ENCODE data around the gene KRTAP9-1. TPM values are rescaled to one million over a fixed set of nuclear protein-coding genes. Genes with fewer than 3 reads are reported as not detected.
A peak's percentile ranks its signal among the peaks of the same experiment; 100 is the strongest.
"Not testable (repeated sequence)": the region's sequence is repeated elsewhere in the genome, so short reads cannot be mapped to it uniquely, and the experiment has no call there.

Gene KRTAP9-1
- total and polyA plus RNA-seq, 5 experiments from 2014 or later = not detected

DNA sequence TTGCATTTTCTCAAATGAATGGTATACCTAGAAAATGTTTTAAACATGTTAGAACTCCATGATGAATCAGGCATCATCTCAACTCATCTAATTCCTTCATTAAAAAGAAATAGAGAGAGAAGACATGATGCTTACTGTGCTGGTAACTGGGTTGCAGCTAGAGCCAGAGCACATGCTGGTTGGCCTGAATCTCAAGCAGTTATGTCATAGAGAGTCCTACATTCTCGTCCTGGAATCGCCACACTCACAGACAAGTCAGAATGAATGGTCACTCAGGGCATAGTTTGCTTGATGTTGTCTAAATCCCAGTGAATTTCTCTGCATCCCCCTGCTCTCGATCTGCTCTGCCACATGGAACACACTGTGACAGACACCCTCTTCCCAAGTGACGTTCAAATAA lies 47.4 kb downstream of the KRTAP9-1 start:
- H3K4me1 Mint-ChIP-seq, ATAC-seq, H3K27ac Mint-ChIP-seq, DNase-seq, H3K36me3 Mint-ChIP-seq, H3K27me3 Mint-ChIP-seq, H3K4me3 Mint-ChIP-seq, POLR2A ChIA-PET: not testable (repeated sequence)
- peaks cover 0 to 10% (median 3%) of the 10 kb centered on the region in 9 donors for H3K9me3 Mint-ChIP-seq

DNA sequence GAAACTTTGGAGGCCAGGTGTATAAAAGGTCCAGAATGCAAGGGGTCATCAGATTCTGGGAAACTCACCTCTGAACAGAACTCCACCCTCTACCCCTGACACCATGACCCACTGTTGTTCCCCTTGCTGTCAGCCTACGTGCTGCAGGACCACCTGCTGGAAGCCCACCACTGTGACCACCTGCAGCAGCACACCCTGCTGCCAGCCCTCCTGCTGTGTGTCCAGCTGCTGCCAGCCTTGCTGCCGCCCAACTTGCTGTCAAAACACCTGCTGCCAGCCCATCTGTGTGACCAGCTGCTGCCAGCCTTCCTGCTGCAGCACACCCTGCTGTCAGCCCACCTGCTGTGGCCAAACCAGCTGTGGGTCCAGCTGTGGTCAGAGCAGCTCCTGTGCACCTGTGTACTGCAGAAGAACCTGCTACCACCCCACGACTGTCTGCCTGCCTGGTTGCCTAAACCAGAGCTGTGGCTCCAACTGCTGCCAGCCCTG lies 48.3 kb downstream of the KRTAP9-1 start, which contains the start of gene KRTAP9-8:
KRTAP9-8 (plus strand) TSS at position 51 of the 489 bp plus-strand sequence; CDS start at position 104, 53 bp downstream.
- ATAC-seq, DNase-seq, H3K27me3 Mint-ChIP-seq, H3K36me3 Mint-ChIP-seq, H3K4me1 Mint-ChIP-seq, H3K4me3 Mint-ChIP-seq, POLR2A ChIA-PET: not testable (repeated sequence)
- H3K9me3 Mint-ChIP-seq = peaks cover 0 to 19% (median 4%) of the 10 kb centered on the region in 9 donors
- H3K27ac Mint-ChIP-seq = peak within 1 kb of the TSS in 1 of 10 donors; percentile 33

Other genes starting within 250 kb of the KRTAP9-1 start
Only the 30 nearest of the 40 such genes appear.
- not detected for gene KRTAP1-4, start 159.7 kb upstream of the KRTAP9-1 start, total RNA-seq
- gene KRTAP1-4, start 159.7 kb upstream of the KRTAP9-1 start, polyA plus RNA-seq = not detected
- not detected for gene KRTAP1-3, start 155.0 kb upstream of the KRTAP9-1 start, total RNA-seq
- not detected for gene KRTAP1-3, start 155.0 kb upstream of the KRTAP9-1 start, polyA plus RNA-seq
- not detected for gene KRTAP1-1, start 148.4 kb upstream of the KRTAP9-1 start, total RNA-seq
- not detected for gene KRTAP1-1, start 148.4 kb upstream of the KRTAP9-1 start, polyA plus RNA-seq
- gene KRTAP2-1, start 142.6 kb upstream of the KRTAP9-1 start, total RNA-seq = not detected
- not detected for gene KRTAP2-1, start 142.6 kb upstream of the KRTAP9-1 start, polyA plus RNA-seq
- gene KRTAP2-2, start 134.7 kb upstream of the KRTAP9-1 start, total RNA-seq = not detected
- gene KRTAP2-2, start 134.7 kb upstream of the KRTAP9-1 start, polyA plus RNA-seq = not detected
- gene KRTAP2-3, start 129.8 kb upstream of the KRTAP9-1 start, total RNA-seq = not detected
- gene KRTAP2-3, start 129.8 kb upstream of the KRTAP9-1 start, polyA plus RNA-seq = not detected
- not detected for gene KRTAP2-4, start 124.0 kb upstream of the KRTAP9-1 start, total RNA-seq
- gene KRTAP2-4, start 124.0 kb upstream of the KRTAP9-1 start, polyA plus RNA-seq = not detected
- gene KRTAP4-7, start 105.7 kb upstream of the KRTAP9-1 start, total RNA-seq = not detected
- not detected for gene KRTAP4-7, start 105.7 kb upstream of the KRTAP9-1 start, polyA plus RNA-seq
- gene KRTAP4-8, start 91.7 kb upstream of the KRTAP9-1 start, total RNA-seq = not detected
- gene KRTAP4-8, start 91.7 kb upstream of the KRTAP9-1 start, polyA plus RNA-seq = not detected
- not detected for gene KRTAP4-16, start 87.7 kb upstream of the KRTAP9-1 start, total RNA-seq
- not detected for gene KRTAP4-16, start 87.7 kb upstream of the KRTAP9-1 start, polyA plus RNA-seq
- gene KRTAP4-9, start 84.5 kb upstream of the KRTAP9-1 start, total RNA-seq = not detected
- gene KRTAP4-9, start 84.5 kb upstream of the KRTAP9-1 start, polyA plus RNA-seq = not detected
- gene KRTAP4-11, start 71.5 kb upstream of the KRTAP9-1 start, total RNA-seq = not detected
- gene KRTAP4-11, start 71.5 kb upstream of the KRTAP9-1 start, polyA plus RNA-seq = not detected
- not detected for gene KRTAP4-12, start 65.7 kb upstream of the KRTAP9-1 start, total RNA-seq
- gene KRTAP4-12, start 65.7 kb upstream of the KRTAP9-1 start, polyA plus RNA-seq = under 1 TPM in 1 of 3 donors, not detected in 2; 0.15 TPM
- not detected for gene KRTAP4-6, start 49.3 kb upstream of the KRTAP9-1 start, total RNA-seq
- gene KRTAP4-6, start 49.3 kb upstream of the KRTAP9-1 start, polyA plus RNA-seq = not detected
- gene KRTAP4-5, start 40.1 kb upstream of the KRTAP9-1 start, total RNA-seq = not detected
- gene KRTAP4-5, start 40.1 kb upstream of the KRTAP9-1 start, polyA plus RNA-seq = not detected
- gene KRTAP4-4, start 29.1 kb upstream of the KRTAP9-1 start, total RNA-seq = not detected
- gene KRTAP4-4, start 29.1 kb upstream of the KRTAP9-1 start, polyA plus RNA-seq = not detected
- gene KRTAP4-3, start 21.7 kb upstream of the KRTAP9-1 start, total RNA-seq = not detected
- gene KRTAP4-3, start 21.7 kb upstream of the KRTAP9-1 start, polyA plus RNA-seq = not detected
- not detected for gene KRTAP4-2, start 11.7 kb upstream of the KRTAP9-1 start, total RNA-seq
- not detected for gene KRTAP4-2, start 11.7 kb upstream of the KRTAP9-1 start, polyA plus RNA-seq
- gene KRTAP4-1, start 5.0 kb upstream of the KRTAP9-1 start, total RNA-seq = not detected
- gene KRTAP4-1, start 5.0 kb upstream of the KRTAP9-1 start, polyA plus RNA-seq = not detected
- gene KRTAP9-2, start 36.8 kb downstream of the KRTAP9-1 start, total RNA-seq = not detected
- not detected for gene KRTAP9-2, start 36.8 kb downstream of the KRTAP9-1 start, polyA plus RNA-seq
- not detected for gene KRTAP9-3, start 42.6 kb downstream of the KRTAP9-1 start, total RNA-seq
- gene KRTAP9-3, start 42.6 kb downstream of the KRTAP9-1 start, polyA plus RNA-seq = not detected
- gene KRTAP9-8, start 48.1 kb downstream of the KRTAP9-1 start, total RNA-seq = not detected
- not detected for gene KRTAP9-8, start 48.1 kb downstream of the KRTAP9-1 start, polyA plus RNA-seq
- gene KRTAP9-4, start 59.8 kb downstream of the KRTAP9-1 start, total RNA-seq = not detected
- gene KRTAP9-4, start 59.8 kb downstream of the KRTAP9-1 start, polyA plus RNA-seq = not detected
- gene KRTAP9-9, start 65.5 kb downstream of the KRTAP9-1 start, total RNA-seq = not detected
- gene KRTAP9-9, start 65.5 kb downstream of the KRTAP9-1 start, polyA plus RNA-seq = not detected
- not detected for gene KRTAP9-6, start 75.5 kb downstream of the KRTAP9-1 start, total RNA-seq
- not detected for gene KRTAP9-6, start 75.5 kb downstream of the KRTAP9-1 start, polyA plus RNA-seq
- gene KRTAP9-7, start 85.8 kb downstream of the KRTAP9-1 start, total RNA-seq = not detected
- not detected for gene KRTAP9-7, start 85.8 kb downstream of the KRTAP9-1 start, polyA plus RNA-seq
- not detected for gene KRTAP29-1, start 113.0 kb downstream of the KRTAP9-1 start, total RNA-seq
- 1 to 10 TPM in 1 of 3 donors, not detected in 2; 1.1 TPM for gene KRTAP29-1, start 113.0 kb downstream of the KRTAP9-1 start, polyA plus RNA-seq
- under 1 TPM in 1 of 2 experiments, not detected in 1; 0.23 TPM for gene KRTAP16-1, start 119.4 kb downstream of the KRTAP9-1 start, total RNA-seq
- under 1 TPM in 1 of 3 donors, not detected in 2; 0.12 TPM for gene KRTAP16-1, start 119.4 kb downstream of the KRTAP9-1 start, polyA plus RNA-seq
- gene KRTAP17-1, start 125.8 kb downstream of the KRTAP9-1 start, total RNA-seq = not detected
- not detected for gene KRTAP17-1, start 125.8 kb downstream of the KRTAP9-1 start, polyA plus RNA-seq
- gene KRT33A, start 160.9 kb downstream of the KRTAP9-1 start, total RNA-seq = not detected
- gene KRT33A, start 160.9 kb downstream of the KRTAP9-1 start, polyA plus RNA-seq = not detected

All from naive thymus-derived CD8-positive, alpha-beta T cell (primary cell).